GM12892 (cell line): Measurements from ENCODE around the gene ULBP3.
"Not testable (repeated sequence)": the region's sequence is repeated elsewhere in the genome, so short reads cannot be mapped to it uniquely, and the experiment has no call there.

Experiments
- DNase-seq: peaks from one replicate; pipeline ENCODE4 v3.0.0; 2011; ENCODE audit not compliant: insufficient read length
- FAIRE-seq: peaks from 2 replicates; lab custom pipeline; 2011; peaks lifted over from hg19 to GRCh38; lab: Jason Lieb, UNC
- POLR2A ChIP-seq: IDR thresholded peaks from 2 replicates; pipeline ENCODE4 v1.6.1; 2011; ENCODE audit warnings: low read depth, low read length, control low read depth
- POLR2AphosphoS5 ChIP-seq: IDR thresholded peaks from 2 replicates; pipeline ENCODE4 v1.6.1; 2011; ENCODE audit warnings: low read depth, low read length, control low read depth
- TAF1 ChIP-seq: IDR thresholded peaks from 2 replicates; pipeline ENCODE4 v1.6.1; 2011; ENCODE audit warnings: low read depth, mild to moderate bottlenecking, control low read depth, low read length, borderline replicate concordance

Gene ULBP3

DNA sequence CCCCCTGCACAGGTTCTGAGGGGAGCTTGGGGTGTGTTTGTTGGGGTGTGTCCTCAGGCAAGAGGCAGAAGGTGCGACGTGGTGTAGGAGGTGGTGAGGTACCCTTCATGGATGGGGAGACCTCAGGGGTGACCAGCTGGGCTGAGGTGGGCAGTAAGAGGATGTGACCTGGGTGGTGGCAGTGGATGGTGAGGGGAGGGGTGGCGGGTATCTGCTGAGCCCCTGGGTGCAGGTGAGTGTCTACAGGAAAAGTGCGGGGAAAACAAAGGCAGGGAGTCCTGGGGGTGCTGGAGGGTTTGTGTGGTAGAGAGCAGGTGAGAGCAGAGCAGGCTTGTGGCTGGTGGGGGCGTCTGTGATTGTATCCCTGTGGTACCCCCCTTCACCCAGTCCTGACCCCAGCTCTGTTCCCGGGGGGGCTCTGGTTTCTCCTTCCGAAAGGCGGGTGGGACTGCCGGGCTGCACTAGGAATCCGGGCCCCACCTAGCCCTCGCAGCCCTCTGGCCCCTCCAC is 44.2 kb downstream of the ULBP3 start:
- TF ChIP-seq POLR2A: no peak
- TF ChIP-seq TAF1: no peak
- TF ChIP-seq POLR2AphosphoS5: no peak
- FAIRE-seq: no peak
- DNase-seq: no peak

DNA sequence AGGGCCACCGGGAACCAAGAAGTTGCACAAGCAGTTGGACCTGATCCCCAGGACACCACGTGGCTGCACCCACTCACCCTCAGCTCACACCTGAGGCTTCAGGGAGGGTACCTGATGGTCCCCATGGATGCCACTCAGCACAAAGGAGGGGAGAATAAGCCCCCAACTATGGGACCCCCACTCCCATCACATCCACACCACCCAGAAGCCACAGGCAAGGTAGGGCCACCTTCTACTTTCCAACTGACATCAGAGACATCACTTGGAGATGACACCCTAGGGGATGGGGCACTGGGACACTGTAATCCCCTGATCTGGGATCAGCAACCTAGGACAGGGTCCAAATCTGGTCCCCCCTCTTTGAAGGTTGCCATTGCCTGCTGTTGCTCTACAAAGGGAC is 44.9 kb downstream of the ULBP3 start:
- not testable (repeated sequence) for DNase-seq, FAIRE-seq

DNA sequence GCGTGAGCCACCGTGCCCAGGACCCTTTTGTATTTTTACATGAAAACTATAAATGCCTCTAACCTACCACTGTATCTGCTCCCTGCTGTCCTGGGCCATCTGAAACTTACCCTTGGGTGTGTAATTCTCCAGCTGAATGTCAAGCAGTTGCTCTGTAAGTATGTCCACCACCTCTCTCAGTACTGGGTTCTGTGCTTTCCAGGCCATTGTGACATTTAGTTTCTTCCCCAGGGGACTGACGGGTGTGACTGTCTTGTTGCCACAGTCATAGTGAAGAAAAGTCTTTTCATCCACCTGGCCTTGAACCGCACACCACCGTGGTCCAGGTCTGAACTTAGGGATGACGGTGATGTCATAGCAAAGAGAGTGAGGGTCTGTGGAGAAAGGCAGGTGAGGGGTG is 47.1 kb downstream of the ULBP3 start:
- DNase-seq, FAIRE-seq: not testable (repeated sequence)

GRCh38 chr6:150018846-150019580 is 49.9 kb downstream of the ULBP3 start:
- DNase-seq: no peak
- FAIRE-seq: no peak
- TF ChIP-seq TAF1 (no peak), POLR2A (no peak), POLR2AphosphoS5 (no peak)

DNA sequence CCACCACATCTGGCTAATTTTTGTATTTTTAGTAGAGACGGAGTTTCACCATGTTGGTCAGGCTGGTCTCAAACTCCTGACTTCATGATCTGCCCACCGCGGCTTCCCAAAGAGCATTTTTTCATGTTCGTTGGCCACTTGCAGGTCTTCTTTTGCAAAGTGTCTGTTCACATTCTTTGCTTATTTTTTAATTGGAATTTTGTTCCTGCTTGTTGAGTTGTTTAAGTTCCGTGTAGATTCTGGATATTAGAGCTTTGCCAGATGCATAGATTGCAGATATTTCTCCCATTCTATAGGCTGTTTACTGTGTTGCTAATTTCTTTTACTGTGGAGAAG is 51.8 kb downstream of the ULBP3 start:
- FAIRE-seq, DNase-seq: not testable (repeated sequence)

GRCh38 chr6:150016324-150017185 is 52.4 kb downstream of the ULBP3 start:
- DNase-seq (no peak), FAIRE-seq (no peak)
- TF ChIP-seq POLR2A (no peak), TAF1 (no peak), POLR2AphosphoS5 (no peak)

- not testable (repeated sequence) for FAIRE-seq, DNase-seq
These were observed 53.5 kb downstream of the ULBP3 start for GRCh38 chr6:150015281-150016001.

- FAIRE-seq, DNase-seq: not testable (repeated sequence)
These were observed 54.2 kb downstream of the ULBP3 start for GRCh38 chr6:150014623-150015280.

GRCh38 chr6:150013785-150014622 is 54.9 kb downstream of the ULBP3 start:
- DNase-seq, FAIRE-seq: not testable (repeated sequence)

GRCh38 chr6:150012846-150013784 is 55.8 kb downstream of the ULBP3 start:
- FAIRE-seq, DNase-seq: not testable (repeated sequence)
